ENCODE measurements around the gene MARCHF10. TPM values are rescaled to one million over a fixed set of nuclear protein-coding genes. Genes with fewer than 3 reads are reported as not detected.

MARCHF10 gene
- total and polyA plus RNA-seq, 2 of the 13 experiments (the other 11 are each of a cell fraction or from before 2014, with no cell fraction given) = not detected

GRCh38 chr17:62712171-62712581 is 95.9 kb downstream of the MARCHF10 start:
- CTCF ChIA-PET (ENCODE audit: low intra/inter-chr PET ratio, low total read pairs) = no interaction called here
- no peak for FAIRE-seq
- H4K20me1 ChIP-seq (ENCODE audit: insufficient read depth, low read length) = no peaks in the 10 kb centered on the region
- TF ChIP-seq TEF (CRISPR knock-in tag; IDR thresholded peaks at IDR 0.05) (no peak), SIX1 (CRISPR knock-in tag; IDR thresholded peaks at IDR 0.05; ENCODE audit: borderline replicate concordance) (no peak), CSRNP1 (CRISPR knock-in tag; IDR thresholded peaks at IDR 0.05) (no peak), SALL2 (CRISPR knock-in tag; IDR thresholded peaks at IDR 0.05) (no peak), ZNF414 (CRISPR knock-in tag; IDR thresholded peaks at IDR 0.05) (no peak), ZNF839 (CRISPR knock-in tag; IDR thresholded peaks at IDR 0.05; ENCODE audit: borderline replicate concordance) (no peak), ELF4 (CRISPR knock-in tag; IDR thresholded peaks at IDR 0.05; ENCODE audit: borderline replicate concordance) (no peak), SMARCE1 (IDR thresholded peaks at IDR 0.05; ENCODE audit: borderline replicate concordance) (no peak), KIAA2018 (CRISPR knock-in tag; IDR thresholded peaks at IDR 0.05; ENCODE audit: borderline replicate concordance) (no peak), USF2 (IDR thresholded peaks at IDR 0.05; ENCODE audit: low read depth, low read length) (no peak), USF2 (CRISPR knock-in tag; IDR thresholded peaks at IDR 0.05; ENCODE audit: borderline replicate concordance) (no peak)

More at GRCh38 chr17:62712171-62712581, 95.9 kb downstream of the MARCHF10 start:
- no peak overlapping the region for H2AFZ ChIP-seq (ENCODE audit: low read length)
- DNase-seq (ENCODE audit: low spot score) (no peak), ATAC-seq (no peak)
- intact Hi-C loops (cut with micrococcal nuclease; ENCODE audit: unreplicated experiment) = no loop called here
- H3K4me2 ChIP-seq (ENCODE audit: low read depth, low read length) = no peak overlapping the region
- H3K4me1 ChIP-seq (ENCODE audit: insufficient read depth, low read length) = no peaks in the 10 kb centered on the region
- H3K27ac ChIP-seq (ENCODE audit: extremely low read length, insufficient read depth, low read length) = no peak overlapping the region
- no peaks in the 10 kb centered on the region for H3K79me2 ChIP-seq (ENCODE audit: insufficient read depth, low read length)
- H3K9me3 ChIP-seq (ENCODE audit: low read length) = no peaks in the 10 kb centered on the region
- in situ Hi-C loops (cut with HindIII; ENCODE audit: extremely low pct_ligation_motif_present, low pct_unique_long_range_greater_than_20kb) = no loop called here
- no TSS peak for BruUV-seq (replicated peaks)
- H3K27me3 ChIP-seq (ENCODE audit: control insufficient read depth in 1 of 2, insufficient read depth in 2 of 2, low read length in 2 of 2) = peaks cover 3 to 55% of the 10 kb centered on the region in 2 experiments
- H3K36me3 ChIP-seq (replicated peaks in 1 of 2; ENCODE audit: control insufficient read depth in 1 of 2, insufficient read depth in 2 of 2, low read length in 2 of 2) = no peaks in the 10 kb centered on the region
- WGBS (ENCODE audit: low lambda C conversion rate) = 35% methylated on average over 6 of the region's 8 CpGs
- H3K9ac ChIP-seq (ENCODE audit: insufficient read depth, low read depth, low read length) = no peak overlapping the region
- POLR2A ChIA-PET = no interaction called here
- H3K4me3 ChIP-seq (replicated peaks in 1 of 3; ENCODE audit: insufficient read depth in 1 of 3, low read depth in 2 of 3, low read length in 3 of 3) = no peak overlapping the region
